NCI-H128 (cell line): ENCODE measurements around the gene MACROD2.
"Not testable (repeated sequence)": the region's sequence is repeated elsewhere in the genome, so short reads cannot be mapped to it uniquely, and the experiment has no call there.

ENCODE experiments used
- DNase-seq: peaks from one replicate; lab custom pipeline; 2025; ENCODE audit not compliant: unreplicated experiment; lab: John Stamatoyannopoulos, UW

Gene MACROD2

GRCh38 chr20:14963262-14963663 lies 967.9 kb downstream of the MACROD2 start:
- no peak for DNase-seq

- DNase-seq = no peak
These were observed 970.9 kb downstream of the MACROD2 start for GRCh38 chr20:14966203-14966602.

GRCh38 chr20:14966808-14967207 lies 971.5 kb downstream of the MACROD2 start:
- no peak for DNase-seq

GRCh38 chr20:14972256-14972655 lies 976.9 kb downstream of the MACROD2 start:
- DNase-seq = no peak

- no peak for DNase-seq
These were observed 977.4 kb downstream of the MACROD2 start for GRCh38 chr20:14972690-14973089.

GRCh38 chr20:14979453-14979986 lies 984.2 kb downstream of the MACROD2 start:
- DNase-seq = no peak

GRCh38 chr20:14981486-14981885 lies 986.2 kb downstream of the MACROD2 start:
- DNase-seq = not testable (repeated sequence)

- DNase-seq = not testable (repeated sequence)
These were observed 987.0 kb downstream of the MACROD2 start for GRCh38 chr20:14982324-14982723.

GRCh38 chr20:14984305-14984704 lies 989.0 kb downstream of the MACROD2 start:
- DNase-seq = no peak

GRCh38 chr20:14984768-14985622 lies 989.7 kb downstream of the MACROD2 start:
- no peak for DNase-seq

- no peak for DNase-seq
These were observed 990.8 kb downstream of the MACROD2 start for GRCh38 chr20:14986026-14986655.

- DNase-seq = no peak
These were observed 991.3 kb downstream of the MACROD2 start for GRCh38 chr20:14986656-14987055.

- no peak for DNase-seq
These were observed 994.4 kb downstream of the MACROD2 start for GRCh38 chr20:14989535-14990290.

GRCh38 chr20:14991023-14991422 lies 995.7 kb downstream of the MACROD2 start:
- DNase-seq = no peak

GRCh38 chr20:14992153-14992552 lies 996.8 kb downstream of the MACROD2 start:
- DNase-seq = no peak

GRCh38 chr20:14992961-14993360 lies 997.6 kb downstream of the MACROD2 start:
- no peak for DNase-seq

- DNase-seq = no peak
These were observed 1001.8 kb downstream of the MACROD2 start for GRCh38 chr20:14996883-14997672.

GRCh38 chr20:14997791-14998190 lies 1002.5 kb downstream of the MACROD2 start:
- no peak for DNase-seq

GRCh38 chr20:15005300-15005986 lies 1010.1 kb downstream of the MACROD2 start:
- DNase-seq = no peak

- no peak for DNase-seq
These were observed 1016.3 kb downstream of the MACROD2 start for GRCh38 chr20:15011631-15012030.
